SK-N-SH treated with all-trans-retinoic acid at 6 μM for 48 hours (cell line): ENCODE measurements around the gene MYLK4.

ENCODE experiments used
- CSDC2 ChIP-seq: fragments of 250-450 bp; sonication (Bioruptor Pico); IDR thresholded peaks from 2 replicates; pipeline ENCODE4 v1.5.0; 2020; ENCODE audit warnings: mild to moderate bottlenecking, moderate library complexity
- OSR1 ChIP-seq: fragments of 250-450 bp; sonication (Bioruptor Pico); IDR thresholded peaks from 2 replicates; pipeline ENCODE4 v1.8.0; 2022; ENCODE audit warnings: moderate library complexity, mild to moderate bottlenecking, inconsistent platforms
- SNAI2 ChIP-seq: fragments of 250-450 bp; sonication (Bioruptor Pico); IDR thresholded peaks from 2 replicates; pipeline ENCODE4 v1.5.0; 2020; ENCODE audit warnings: mild to moderate bottlenecking, moderate library complexity
- ZFP30 ChIP-seq: fragments of 450-650 bp; formaldehyde crosslinking; IDR thresholded peaks from 2 replicates; pipeline ENCODE4 v1.5.0; 2022; ENCODE audit warnings: mild to moderate bottlenecking, moderate library complexity
- ZNF70 ChIP-seq: fragments of 450-650 bp; formaldehyde crosslinking; IDR thresholded peaks from 2 replicates; pipeline ENCODE4 v1.5.0; 2020; ENCODE audit warnings: mild to moderate bottlenecking, moderate library complexity
- TF ChIP-seq, protein P1 (sequence below): fragments of 250-450 bp; sonication (Bioruptor Pico); IDR thresholded peaks from 2 replicates; pipeline ENCODE4 v1.8.0; 2020; ENCODE audit warnings: mild to moderate bottlenecking, moderate library complexity, borderline replicate concordance

DNA sequence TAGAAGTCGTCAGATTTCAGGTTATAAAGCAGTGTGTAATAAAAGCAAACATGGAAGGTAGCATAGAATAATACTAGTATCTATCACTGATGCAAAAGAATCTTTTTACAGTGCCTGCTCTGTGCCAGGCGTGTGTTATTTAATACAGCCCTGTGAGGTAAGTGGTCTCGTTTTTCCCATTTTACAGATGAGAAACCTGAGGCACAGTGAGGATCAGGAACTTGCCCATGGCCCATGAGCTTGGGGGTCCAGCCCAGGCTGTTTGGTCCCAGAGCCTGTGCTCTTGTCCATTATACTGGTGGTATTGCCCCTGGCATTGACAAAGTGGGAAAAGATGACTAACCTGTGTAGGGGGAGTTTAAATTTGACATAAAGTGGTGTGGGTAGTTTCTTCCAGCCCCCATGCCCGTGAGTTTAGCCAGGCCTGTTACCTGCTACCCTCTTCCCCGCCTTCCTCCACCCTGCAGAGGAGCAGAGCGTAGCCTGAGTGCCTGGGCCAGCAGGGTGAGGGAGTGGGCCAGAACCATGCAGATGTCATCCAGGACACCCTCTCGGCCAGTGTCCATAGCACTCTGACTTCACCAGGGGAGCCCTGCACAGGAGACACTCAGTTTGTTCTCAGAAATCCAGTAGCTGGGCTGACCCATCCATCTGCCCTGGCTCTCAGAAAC, 31.1 kb upstream of the MYLK4 start:
- TF ChIP-seq ZFP30 (CRISPR knock-in tag) (no peak), OSR1 (CRISPR knock-in tag) (no peak), SNAI2 (CRISPR knock-in tag) (no peak), ZNF70 (CRISPR knock-in tag) (no peak), CSDC2 (CRISPR knock-in tag) (no peak)
- TF ChIP-seq, protein P1, sequence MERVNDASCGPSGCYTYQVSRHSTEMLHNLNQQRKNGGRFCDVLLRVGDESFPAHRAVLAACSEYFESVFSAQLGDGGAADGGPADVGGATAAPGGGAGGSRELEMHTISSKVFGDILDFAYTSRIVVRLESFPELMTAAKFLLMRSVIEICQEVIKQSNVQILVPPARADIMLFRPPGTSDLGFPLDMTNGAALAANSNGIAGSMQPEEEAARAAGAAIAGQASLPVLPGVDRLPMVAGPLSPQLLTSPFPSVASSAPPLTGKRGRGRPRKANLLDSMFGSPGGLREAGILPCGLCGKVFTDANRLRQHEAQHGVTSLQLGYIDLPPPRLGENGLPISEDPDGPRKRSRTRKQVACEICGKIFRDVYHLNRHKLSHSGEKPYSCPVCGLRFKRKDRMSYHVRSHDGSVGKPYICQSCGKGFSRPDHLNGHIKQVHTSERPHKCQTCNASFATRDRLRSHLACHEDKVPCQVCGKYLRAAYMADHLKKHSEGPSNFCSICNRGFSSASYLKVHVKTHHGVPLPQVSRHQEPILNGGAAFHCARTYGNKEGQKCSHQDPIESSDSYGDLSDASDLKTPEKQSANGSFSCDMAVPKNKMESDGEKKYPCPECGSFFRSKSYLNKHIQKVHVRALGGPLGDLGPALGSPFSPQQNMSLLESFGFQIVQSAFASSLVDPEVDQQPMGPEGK (CRISPR knock-in tag) = no peak
